Measurements from ENCODE around the gene ST6GAL1. TPM values are rescaled to one million over a fixed set of nuclear protein-coding genes. Genes with fewer than 3 reads are reported as not detected.

The ST6GAL1 gene
- total RNA-seq, 1 donor from 2014 or later = 74.0 TPM

DNA sequence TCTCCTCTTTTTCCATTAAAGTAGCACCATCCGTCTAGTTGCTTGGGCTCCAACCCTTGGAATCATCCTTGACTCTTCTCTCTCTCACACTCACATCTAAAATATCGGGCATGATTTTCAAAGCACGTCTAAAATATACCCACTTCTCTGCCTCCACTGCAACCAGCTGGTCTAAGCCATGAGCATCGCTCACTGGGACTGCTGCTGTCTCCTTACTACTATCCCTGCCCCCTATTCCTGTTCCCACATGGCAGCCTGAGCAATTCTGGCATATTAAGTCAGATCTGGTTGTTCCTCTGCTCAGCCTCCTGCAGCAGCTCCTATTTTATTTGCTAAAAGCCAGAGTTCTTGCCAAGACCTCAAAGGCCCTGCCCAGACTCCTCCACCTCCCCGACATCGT, 53.7 kb downstream of the ST6GAL1 start:
- Mint-ChIP-seq H3K36me3 (ENCODE audit: insufficient read depth) (peaks cover 18% of the 10 kb centered on the region), H3K9me3 (ENCODE audit: low read depth) (no peaks in the 10 kb centered on the region), H3K4me3 (ENCODE audit: low read depth) (no peak overlapping the region), H3K4me1 (ENCODE audit: low read depth) (peaks cover 2% of the 10 kb centered on the region), H3K27ac (peak overlapping the region; percentile 17), H3K27me3 (no peaks in the 10 kb centered on the region)
- TF ChIP-seq, protein P1, sequence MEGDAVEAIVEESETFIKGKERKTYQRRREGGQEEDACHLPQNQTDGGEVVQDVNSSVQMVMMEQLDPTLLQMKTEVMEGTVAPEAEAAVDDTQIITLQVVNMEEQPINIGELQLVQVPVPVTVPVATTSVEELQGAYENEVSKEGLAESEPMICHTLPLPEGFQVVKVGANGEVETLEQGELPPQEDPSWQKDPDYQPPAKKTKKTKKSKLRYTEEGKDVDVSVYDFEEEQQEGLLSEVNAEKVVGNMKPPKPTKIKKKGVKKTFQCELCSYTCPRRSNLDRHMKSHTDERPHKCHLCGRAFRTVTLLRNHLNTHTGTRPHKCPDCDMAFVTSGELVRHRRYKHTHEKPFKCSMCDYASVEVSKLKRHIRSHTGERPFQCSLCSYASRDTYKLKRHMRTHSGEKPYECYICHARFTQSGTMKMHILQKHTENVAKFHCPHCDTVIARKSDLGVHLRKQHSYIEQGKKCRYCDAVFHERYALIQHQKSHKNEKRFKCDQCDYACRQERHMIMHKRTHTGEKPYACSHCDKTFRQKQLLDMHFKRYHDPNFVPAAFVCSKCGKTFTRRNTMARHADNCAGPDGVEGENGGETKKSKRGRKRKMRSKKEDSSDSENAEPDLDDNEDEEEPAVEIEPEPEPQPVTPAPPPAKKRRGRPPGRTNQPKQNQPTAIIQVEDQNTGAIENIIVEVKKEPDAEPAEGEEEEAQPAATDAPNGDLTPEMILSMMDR (IDR thresholded peaks at IDR 0.05; ENCODE audit: unreplicated experiment) = no peak
- DNase-seq (ENCODE audit: low spot score, unreplicated experiment) = no peak

DNA sequence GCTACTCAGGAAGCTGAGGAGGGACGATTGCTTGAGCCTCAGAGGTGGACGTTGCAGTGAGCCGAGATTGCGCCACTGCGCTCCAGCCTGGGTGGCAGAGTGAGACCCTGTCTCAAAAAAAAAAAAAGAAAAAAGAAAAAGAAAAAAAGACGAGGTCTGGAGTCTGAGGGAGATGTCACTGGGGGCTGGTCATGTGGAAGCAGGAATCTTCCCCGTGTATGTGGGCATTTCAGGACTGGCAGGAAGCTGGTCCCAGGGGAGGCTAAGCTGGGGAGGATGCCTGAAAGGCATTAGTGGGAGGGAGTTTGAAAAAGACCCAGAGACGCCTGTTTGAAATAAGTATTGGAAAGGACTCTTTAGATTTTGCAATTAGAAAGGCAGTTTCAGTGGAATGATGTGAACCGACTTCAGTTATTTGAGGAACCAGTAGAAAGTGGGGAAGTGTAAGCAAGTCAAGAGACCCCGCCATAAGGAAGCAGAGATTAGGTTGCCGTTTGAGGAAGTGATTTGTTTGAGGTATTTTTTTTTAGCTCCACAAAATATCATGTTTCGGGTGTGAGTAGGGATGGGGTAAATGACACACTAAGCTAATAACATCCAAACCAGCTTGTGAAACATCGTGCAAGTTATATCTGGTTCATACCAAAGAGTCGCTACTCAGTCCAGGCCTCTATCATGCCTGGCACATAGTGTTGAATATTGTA, 55.5 kb downstream of the ST6GAL1 start:
- H3K27me3 Mint-ChIP-seq = no peaks in the 10 kb centered on the region
- H3K4me1 Mint-ChIP-seq (ENCODE audit: low read depth) = peaks cover 5% of the 10 kb centered on the region
- no peaks in the 10 kb centered on the region for H3K9me3 Mint-ChIP-seq (ENCODE audit: low read depth)
- no peak overlapping the region for H3K27ac Mint-ChIP-seq
- no peak for DNase-seq (ENCODE audit: low spot score, unreplicated experiment)
- peaks cover 17% of the 10 kb centered on the region for H3K36me3 Mint-ChIP-seq (ENCODE audit: insufficient read depth)
- no peak overlapping the region for H3K4me3 Mint-ChIP-seq (ENCODE audit: low read depth)
- TF ChIP-seq, protein P1 (IDR thresholded peaks at IDR 0.05; ENCODE audit: unreplicated experiment) = no peak

DNA sequence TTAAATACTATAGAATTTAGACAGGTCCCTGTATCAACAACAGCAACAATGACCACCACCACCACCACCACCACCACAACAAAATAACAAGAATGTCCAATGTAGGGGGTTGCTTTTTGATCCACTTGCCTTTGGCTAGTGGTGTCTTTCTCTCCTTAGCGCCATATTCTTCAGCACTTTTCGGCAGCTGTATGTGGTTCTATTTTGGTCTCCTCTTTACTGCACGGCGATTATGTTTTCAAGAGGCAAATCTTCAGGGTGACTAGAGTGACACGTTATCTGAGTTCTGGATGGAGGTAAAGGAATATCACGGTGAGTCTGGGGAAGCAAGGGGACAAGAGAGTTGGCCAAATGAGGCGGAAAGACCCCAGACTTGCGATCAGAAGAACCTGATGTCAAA, 56.1 kb downstream of the ST6GAL1 start:
- TF ChIP-seq, protein P1 (IDR thresholded peaks at IDR 0.05; ENCODE audit: unreplicated experiment) = no peak
- Mint-ChIP-seq H3K27me3 (no peaks in the 10 kb centered on the region), H3K36me3 (ENCODE audit: insufficient read depth) (peaks cover 17% of the 10 kb centered on the region), H3K9me3 (ENCODE audit: low read depth) (no peaks in the 10 kb centered on the region), H3K27ac (no peak overlapping the region), H3K4me1 (ENCODE audit: low read depth) (peaks cover 5% of the 10 kb centered on the region), H3K4me3 (ENCODE audit: low read depth) (no peak overlapping the region)
- no peak for DNase-seq (ENCODE audit: low spot score, unreplicated experiment)

DNA sequence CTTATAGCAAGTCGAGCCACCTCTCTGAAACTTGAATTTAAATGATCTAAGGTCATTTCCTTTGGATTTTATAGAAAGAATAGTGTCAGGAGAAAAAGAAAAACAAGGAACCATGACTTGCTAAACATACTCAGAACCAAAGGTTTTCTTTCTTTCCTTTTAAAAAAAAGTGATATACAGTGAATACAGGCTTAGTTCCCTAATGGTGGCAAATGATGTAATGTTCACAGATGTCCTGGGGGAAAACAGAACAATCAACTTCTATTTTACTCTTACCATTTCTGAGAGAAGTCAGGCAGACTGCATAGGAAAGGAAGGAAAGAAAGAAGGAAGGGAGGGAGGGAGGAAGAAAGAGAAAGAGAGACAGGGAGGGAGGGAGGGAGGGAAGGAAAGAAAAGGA, 56.5 kb downstream of the ST6GAL1 start:
- DNase-seq (ENCODE audit: low spot score, unreplicated experiment) = no peak
- no peaks in the 10 kb centered on the region for H3K27me3 Mint-ChIP-seq
- no peaks in the 10 kb centered on the region for H3K9me3 Mint-ChIP-seq (ENCODE audit: low read depth)
- H3K4me3 Mint-ChIP-seq (ENCODE audit: low read depth) = no peak overlapping the region
- H3K36me3 Mint-ChIP-seq (ENCODE audit: insufficient read depth) = peaks cover 18% of the 10 kb centered on the region
- H3K27ac Mint-ChIP-seq = no peak overlapping the region
- TF ChIP-seq, protein P1 (IDR thresholded peaks at IDR 0.05; ENCODE audit: unreplicated experiment) = no peak
- H3K4me1 Mint-ChIP-seq (ENCODE audit: low read depth) = peaks cover 5% of the 10 kb centered on the region

DNA sequence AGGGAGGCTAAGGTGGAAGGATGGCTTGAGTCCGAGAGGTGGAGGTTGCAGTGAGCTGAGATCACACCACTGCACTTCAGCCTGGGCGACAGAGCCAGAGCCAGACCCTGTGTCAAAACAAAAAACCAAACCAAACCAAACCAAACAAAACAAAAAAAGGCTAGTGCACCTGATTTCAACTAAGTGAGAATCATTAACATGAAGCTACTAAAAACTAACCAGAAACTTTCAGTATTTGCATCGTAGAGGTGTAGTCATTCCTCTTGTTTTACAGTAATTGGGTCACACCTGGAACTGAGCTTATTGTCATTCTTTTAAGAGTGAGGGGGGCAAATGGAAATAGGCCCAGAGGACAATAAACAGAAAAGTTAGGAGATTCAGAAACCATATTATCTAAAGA, 58.5 kb downstream of the ST6GAL1 start:
- TF ChIP-seq, protein P1 (IDR thresholded peaks at IDR 0.05; ENCODE audit: unreplicated experiment) = no peak

More for the DNA sequence above, 58.5 kb downstream of the ST6GAL1 start:
- DNase-seq (ENCODE audit: low spot score, unreplicated experiment) = no peak
- peaks cover 13% of the 10 kb centered on the region for H3K36me3 Mint-ChIP-seq (ENCODE audit: insufficient read depth)
- peak overlapping the region; percentile 2 for H3K27ac Mint-ChIP-seq
- no peaks in the 10 kb centered on the region for H3K27me3 Mint-ChIP-seq
- no peak overlapping the region for H3K4me3 Mint-ChIP-seq (ENCODE audit: low read depth)
- H3K9me3 Mint-ChIP-seq (ENCODE audit: low read depth) = no peaks in the 10 kb centered on the region
- peaks cover 3% of the 10 kb centered on the region for H3K4me1 Mint-ChIP-seq (ENCODE audit: low read depth)

All from progenitor cell of endocrine pancreas (in vitro differentiated cells).